GM12878 (cell line): ENCODE data around the gene HOXC9. TPM values are rescaled to one million over a fixed set of nuclear protein-coding genes. Genes with fewer than 3 reads are reported as not detected.

Experiments
- ATAC-seq: fragments of 200-7000 bp; cut with Tn5 transposase; 3 replicates; pipeline ENCODE4 v1.9.1; 2020; ENCODE audit warnings: mild to moderate bottlenecking, moderate library complexity
- BruUV-seq: library from RNA; stranded (reverse); fragments of 400-500 nt; replicated peaks from 2 replicates; lab custom pipeline; 2021; lab: Mats Ljungman, UMichigan
- CTCF ChIA-PET: fragments of 300-600 bp; sonication (Branson Sonifier 250); formaldehyde crosslinking; extraction: SDS; loops from one replicate; lab custom pipeline; 2021; ENCODE audit warnings: inconsistent platforms; lab: Yijun Ruan, JAX
- POLR2A ChIA-PET: fragments of 350-600 bp; formaldehyde crosslinking; extraction: SDS; loops from one replicate; lab custom pipeline; 2021; ENCODE audit warnings: inconsistent platforms; lab: Charles Lee
- RAD21 ChIA-PET: fragments of 300-600 bp; sonication (Branson Sonifier 250); formaldehyde crosslinking; loops from one replicate; lab custom pipeline; 2023; ENCODE audit warnings: antibody characterized with exemption; ENCODE audit not compliant: unreplicated experiment; lab: Charles Lee
- SMC1A ChIA-PET: fragments of 300-600 bp; sonication (Branson Sonifier 250); formaldehyde crosslinking; loops from one replicate; lab custom pipeline; 2023; ENCODE audit not compliant: unreplicated experiment, uncharacterized antibody; lab: Charles Lee
- DNase-seq: peaks from one replicate; pipeline ENCODE4 v3.0.0-alpha.2; 2011; ENCODE audit warnings: low read depth, low spot score
- FAIRE-seq: peaks from 3 replicates; lab custom pipeline; 2011; peaks lifted over from hg19 to GRCh38; lab: Jason Lieb, UNC
- H2AFZ ChIP-seq: 2 replicates; pipeline ENCODE4 v1.6.0; 2011; ENCODE audit warnings: low read depth, low read length, control low read depth; ENCODE audit not compliant: control insufficient read depth
- H3K27ac ChIP-seq: 2 replicates; pipeline ENCODE4 v1.5.1; 2011; ENCODE audit warnings: control low read depth; ENCODE audit not compliant: control insufficient read depth, insufficient read depth
- H3K27me3 ChIP-seq, 2 experiments: replicated peaks in 1 of 2; 2 replicates each; pipeline versions ENCODE4 v1.6.0 to v1.6.1; 2011; ENCODE audit warnings: low read length in 1 of 2; ENCODE audit not compliant: control insufficient read depth in 2 of 2, insufficient read depth in 2 of 2
- H3K36me3 ChIP-seq, 2 experiments: 2 replicates each; pipeline ENCODE4 v1.5.1; 2011; ENCODE audit warnings: low read length in 1 of 2; ENCODE audit not compliant: control insufficient read depth in 2 of 2, insufficient read depth in 2 of 2
- H3K4me1 ChIP-seq: 2 replicates; pipeline ENCODE4 v1.6.1; 2011; ENCODE audit warnings: mild to moderate bottlenecking, low read length, moderate library complexity, mixed read lengths; ENCODE audit not compliant: control insufficient read depth, insufficient read depth
- H3K4me2 ChIP-seq: 2 replicates; pipeline ENCODE4 v1.6.0; 2011; ENCODE audit warnings: control low read depth; ENCODE audit not compliant: control insufficient read depth, insufficient read depth
- H3K4me3 ChIP-seq: fragments of 200-600 bp; sonication (generic); 2 replicates; pipeline ENCODE4 v1.5.1; 2016
- H3K79me2 ChIP-seq: 2 replicates; pipeline ENCODE4 v1.6.0; 2011; ENCODE audit warnings: low read length; ENCODE audit not compliant: control insufficient read depth, insufficient read depth
- H3K9ac ChIP-seq: 2 replicates; pipeline ENCODE4 v1.8.0; 2011; ENCODE audit warnings: low read length, control low read depth, mixed read lengths; ENCODE audit not compliant: control insufficient read depth, insufficient read depth
- H3K9me3 ChIP-seq: replicated peaks from 3 replicates; pipeline ENCODE4 v1.5.1; 2011; ENCODE audit warnings: mild to moderate bottlenecking, low read length; ENCODE audit not compliant: control insufficient read depth, insufficient read depth
- H4K20me1 ChIP-seq: 2 replicates; pipeline ENCODE4 v1.6.0; 2011; ENCODE audit not compliant: control insufficient read depth, insufficient read depth
- CHD2 ChIP-seq: IDR thresholded peaks from 2 replicates; pipeline ENCODE4 v1.6.1; 2011; ENCODE audit warnings: low read depth, low read length, improper control_type of control experiment, borderline replicate concordance
- CREB1 ChIP-seq: IDR thresholded peaks from 2 replicates; pipeline ENCODE4 v1.6.1; 2012; ENCODE audit warnings: low read depth, mild to moderate bottlenecking, inconsistent platforms
- CTCF ChIP-seq, 3 experiments: IDR thresholded peaks in 2 of 3; conservative IDR thresholded peaks in 1 of 3; 2 replicates each; pipeline ENCODE4 v1.5.1; 2011; ENCODE audit warnings: low read depth in 3 of 3, low read length in 3 of 3, mild to moderate bottlenecking in 3 of 3, control low read depth in 2 of 3, moderate library complexity in 2 of 3, inconsistent platforms in 1 of 3, mixed read lengths in 1 of 3; ENCODE audit not compliant: control insufficient read depth in 2 of 3, insufficient read depth in 1 of 3; ENCODE audit errors: extremely low read depth in 1 of 3
- ELK1 ChIP-seq: IDR thresholded peaks from 2 replicates; pipeline ENCODE4 v1.6.1; 2012; ENCODE audit warnings: low read depth, low read length, improper control_type of control experiment
- IKZF1 ChIP-seq: fragments of 450-650 bp; conservative IDR thresholded peaks from 2 replicates; pipeline ENCODE4 v1.6.1; 2017; ENCODE audit warnings: antibody characterized with exemption, mild to moderate bottlenecking
- NFIC ChIP-seq: IDR thresholded peaks from 2 replicates; pipeline ENCODE4 v1.6.1; 2012; ENCODE audit warnings: low read depth, mild to moderate bottlenecking, inconsistent platforms, low read length, moderate library complexity
- NRF1 ChIP-seq: conservative IDR thresholded peaks from 2 replicates; pipeline ENCODE4 v1.6.1; 2011; ENCODE audit warnings: mild to moderate bottlenecking, low read depth, low read length, improper control_type of control experiment
- POLR2AphosphoS5 ChIP-seq: IDR thresholded peaks from 2 replicates; pipeline ENCODE4 v1.6.1; 2011; ENCODE audit warnings: mild to moderate bottlenecking, low read length, inconsistent platforms
- SMC3 ChIP-seq: IDR thresholded peaks from 2 replicates; pipeline ENCODE4 v1.6.1; 2011; ENCODE audit warnings: low read length, improper control_type of control experiment, borderline replicate concordance
- YY1 ChIP-seq: IDR thresholded peaks from 2 replicates; pipeline ENCODE4 v1.6.1; 2011; ENCODE audit warnings: low read depth, mild to moderate bottlenecking, low read length
- WGBS: methylation state at CpG from one replicate; pipeline ENCODE4 v1.1.6; 2016; ENCODE audit warnings: low lambda C conversion rate; ENCODE audit not compliant: insufficient replicate concordance, insufficient coverage; ENCODE audit errors: missing lambda C conversion rate; 5-methylcytosine and 5-hydroxymethylcytosine counted together
- in situ Hi-C: fragments of 300-500 bp; cut with MboI; formaldehyde crosslinking; loops from 9 replicates; pipeline ENCODE4 v1.14.3; 2018; ENCODE audit warnings: mixed read lengths
- intact Hi-C: fragments of 100-400 bp; cut with micrococcal nuclease; formaldehyde crosslinking; loops from one replicate; pipeline ENCODE4 v1.14.2; 2022; ENCODE audit not compliant: unreplicated experiment
- polyA plus RNA-seq, 11 experiments: library from polyadenylated mRNA; depleted of rRNA in 4 of 11; unstranded in 6 of 11; stranded (reverse) in 5 of 11; fragments of >200 nt; fragmentation: Nextera tagmentation in 4 of 11; fragmentation: Illumina TruSeq in 1 of 11; extraction: Ambion mirVana in 4 of 11; extraction: Trizol in 1 of 11; gene quantifications; 1 replicate in 1 of 11; 2 replicates in 10 of 11; pipeline versions ENCODE4 v1.2.1 to v1.2.3, GENCODE V29; 2011 to 2016; ENCODE audit warnings: inconsistent platforms in 2 of 11, missing spikeins in 2 of 11, low read depth in 1 of 11
- total RNA-seq, 4 experiments: library from RNA; depleted of rRNA in 3 of 4; stranded (reverse); fragments of >200 nt in 3 of 4; fragmentation: Illumina TruSeq in 1 of 4; extraction: Trizol in 1 of 4; gene quantifications; 2 replicates each; pipeline versions ENCODE4 v1.2.1 to v1.2.3, GENCODE V29; 2013 to 2021
- TF ChIP-seq, protein P1 (sequence below): IDR thresholded peaks from 2 replicates; pipeline ENCODE4 v1.6.1; 2012; ENCODE audit warnings: low read length, inconsistent platforms
- TF ChIP-seq, protein P2 (sequence below): fragments of 450-650 bp; IDR thresholded peaks from 2 replicates; pipeline ENCODE4 v1.6.1; 2017; ENCODE audit warnings: borderline replicate concordance
- TF ChIP-seq, protein P3 (sequence below): fragments of 450-650 bp; IDR thresholded peaks from 2 replicates; pipeline ENCODE4 v1.6.1; 2018; ENCODE audit warnings: mild to moderate bottlenecking, low read depth, moderate library complexity; ENCODE audit not compliant: partially characterized antibody

The HOXC9 gene
- total and polyA plus RNA-seq, 10 of the 15 experiments (the other 5 are each of a cell fraction or from before 2014, with no cell fraction given): not detected

GRCh38 chr12:53976823-53977595, 23.0 kb upstream of the HOXC9 start:
- no peaks in the 10 kb centered on the region for H3K79me2 ChIP-seq
- peaks cover 23 to 29% of the 10 kb centered on the region in 2 experiments for H3K27me3 ChIP-seq
- H3K9ac ChIP-seq: no peak overlapping the region
- TF ChIP-seq NRF1: no peak
- no peak for TF ChIP-seq ELK1
- TF ChIP-seq, protein P1, sequence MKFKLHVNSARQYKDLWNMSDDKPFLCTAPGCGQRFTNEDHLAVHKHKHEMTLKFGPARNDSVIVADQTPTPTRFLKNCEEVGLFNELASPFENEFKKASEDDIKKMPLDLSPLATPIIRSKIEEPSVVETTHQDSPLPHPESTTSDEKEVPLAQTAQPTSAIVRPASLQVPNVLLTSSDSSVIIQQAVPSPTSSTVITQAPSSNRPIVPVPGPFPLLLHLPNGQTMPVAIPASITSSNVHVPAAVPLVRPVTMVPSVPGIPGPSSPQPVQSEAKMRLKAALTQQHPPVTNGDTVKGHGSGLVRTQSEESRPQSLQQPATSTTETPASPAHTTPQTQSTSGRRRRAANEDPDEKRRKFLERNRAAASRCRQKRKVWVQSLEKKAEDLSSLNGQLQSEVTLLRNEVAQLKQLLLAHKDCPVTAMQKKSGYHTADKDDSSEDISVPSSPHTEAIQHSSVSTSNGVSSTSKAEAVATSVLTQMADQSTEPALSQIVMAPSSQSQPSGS: no peak
- TF ChIP-seq, protein P2, sequence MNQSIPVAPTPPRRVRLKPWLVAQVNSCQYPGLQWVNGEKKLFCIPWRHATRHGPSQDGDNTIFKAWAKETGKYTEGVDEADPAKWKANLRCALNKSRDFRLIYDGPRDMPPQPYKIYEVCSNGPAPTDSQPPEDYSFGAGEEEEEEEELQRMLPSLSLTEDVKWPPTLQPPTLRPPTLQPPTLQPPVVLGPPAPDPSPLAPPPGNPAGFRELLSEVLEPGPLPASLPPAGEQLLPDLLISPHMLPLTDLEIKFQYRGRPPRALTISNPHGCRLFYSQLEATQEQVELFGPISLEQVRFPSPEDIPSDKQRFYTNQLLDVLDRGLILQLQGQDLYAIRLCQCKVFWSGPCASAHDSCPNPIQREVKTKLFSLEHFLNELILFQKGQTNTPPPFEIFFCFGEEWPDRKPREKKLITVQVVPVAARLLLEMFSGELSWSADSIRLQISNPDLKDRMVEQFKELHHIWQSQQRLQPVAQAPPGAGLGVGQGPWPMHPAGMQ: no peak
- TF ChIP-seq, protein P3, sequence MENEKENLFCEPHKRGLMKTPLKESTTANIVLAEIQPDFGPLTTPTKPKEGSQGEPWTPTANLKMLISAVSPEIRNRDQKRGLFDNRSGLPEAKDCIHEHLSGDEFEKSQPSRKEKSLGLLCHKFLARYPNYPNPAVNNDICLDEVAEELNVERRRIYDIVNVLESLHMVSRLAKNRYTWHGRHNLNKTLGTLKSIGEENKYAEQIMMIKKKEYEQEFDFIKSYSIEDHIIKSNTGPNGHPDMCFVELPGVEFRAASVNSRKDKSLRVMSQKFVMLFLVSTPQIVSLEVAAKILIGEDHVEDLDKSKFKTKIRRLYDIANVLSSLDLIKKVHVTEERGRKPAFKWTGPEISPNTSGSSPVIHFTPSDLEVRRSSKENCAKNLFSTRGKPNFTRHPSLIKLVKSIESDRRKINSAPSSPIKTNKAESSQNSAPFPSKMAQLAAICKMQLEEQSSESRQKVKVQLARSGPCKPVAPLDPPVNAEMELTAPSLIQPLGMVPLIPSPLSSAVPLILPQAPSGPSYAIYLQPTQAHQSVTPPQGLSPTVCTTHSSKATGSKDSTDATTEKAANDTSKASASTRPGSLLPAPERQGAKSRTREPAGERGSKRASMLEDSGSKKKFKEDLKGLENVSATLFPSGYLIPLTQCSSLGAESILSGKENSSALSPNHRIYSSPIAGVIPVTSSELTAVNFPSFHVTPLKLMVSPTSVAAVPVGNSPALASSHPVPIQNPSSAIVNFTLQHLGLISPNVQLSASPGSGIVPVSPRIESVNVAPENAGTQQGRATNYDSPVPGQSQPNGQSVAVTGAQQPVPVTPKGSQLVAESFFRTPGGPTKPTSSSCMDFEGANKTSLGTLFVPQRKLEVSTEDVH: no peak
- TF ChIP-seq POLR2AphosphoS5: no peak
- no peak for TF ChIP-seq CHD2
- TF ChIP-seq SMC3: no peak
- TF ChIP-seq YY1: no peak
- no peak for TF ChIP-seq IKZF1
- no peak for TF ChIP-seq CTCF (IDR thresholded peaks at IDR 0.05 in 2 of 3, conservative IDR thresholded peaks at IDR 0.05 in 1 of 3; ENCODE audit: control insufficient read depth in 2 of 3, extremely low read depth in 1 of 3, insufficient read depth in 1 of 3, low read depth in 3 of 3, low read length in 3 of 3)
- TF ChIP-seq CREB1: no peak
- no peak for TF ChIP-seq NFIC

More at GRCh38 chr12:53976823-53977595, 23.0 kb upstream of the HOXC9 start:
- POLR2A ChIA-PET: interaction anchor here (0.6 kb wide), 1 partner anchor 149 kb away, joined by 5 read pairs; no protein-coding TSS in a partner anchor
- ATAC-seq: no peak
- H4K20me1 ChIP-seq: no peaks in the 10 kb centered on the region
- SMC1A ChIA-PET: interaction anchor here (0.7 kb wide), 1 partner anchor 11 kb away, joined by 3 read pairs; no protein-coding TSS in a partner anchor
- no peak for FAIRE-seq
- no peak for DNase-seq
- no peak overlapping the region for H2AFZ ChIP-seq
- no peak overlapping the region for H3K4me3 ChIP-seq
- BruUV-seq: no TSS peak
- no peak overlapping the region for H3K27ac ChIP-seq
- no peaks in the 10 kb centered on the region; the same call in 1 of the 3 replicates for H3K9me3 ChIP-seq
- H3K4me2 ChIP-seq: no peak overlapping the region
- CTCF ChIA-PET: interaction anchor here (0.7 to 1.5 kb wide), 3 partner anchors 8 to 229 kb away, joined by 4 to 5 read pairs (median 4); partner anchors contain the start of gene HOXC10
- RAD21 ChIA-PET: no interaction called here
- in situ Hi-C loops: no loop called here
- H3K36me3 ChIP-seq: no peaks in the 10 kb centered on the region
- peaks cover 22% of the 10 kb centered on the region for H3K4me1 ChIP-seq
- intact Hi-C loops: no loop called here
- 0% methylated on average over 9 of the region's 9 CpGs for WGBS
